Liver (tissue), 3 donors: Measurements from ENCODE around the gene EBF4.

Experiments used
- GABPA ChIP-seq, 2 donors: IDR thresholded peaks in 1 of 2; conservative IDR thresholded peaks in 1 of 2; 2 replicates each; pipeline ENCODE4 v1.6.1; 2016; ENCODE audit warnings: antibody characterized with exemption in 2 of 2, mild to moderate bottlenecking in 1 of 2, moderate library complexity in 1 of 2
- JUND ChIP-seq, 2 donors: IDR thresholded peaks; 2 replicates each; pipeline ENCODE4 v1.6.1; 2016; ENCODE audit warnings: antibody characterized with exemption in 2 of 2
- MAX ChIP-seq: IDR thresholded peaks from 2 replicates; pipeline ENCODE4 v1.6.1; 2016; ENCODE audit warnings: antibody characterized with exemption
- NR2F2 ChIP-seq: IDR thresholded peaks from 2 replicates; pipeline ENCODE4 v1.6.1; 2016; ENCODE audit warnings: antibody characterized with exemption
- RAD21 ChIP-seq, 2 donors: IDR thresholded peaks; 2 replicates each; pipeline ENCODE4 v1.6.1; 2016; ENCODE audit warnings: antibody characterized with exemption in 2 of 2, mild to moderate bottlenecking in 2 of 2
- SP1 ChIP-seq: IDR thresholded peaks from 2 replicates; pipeline ENCODE4 v1.6.1; 2018; ENCODE audit warnings: antibody characterized with exemption, mild to moderate bottlenecking
- TAF1 ChIP-seq: conservative IDR thresholded peaks from 2 replicates; pipeline ENCODE4 v1.6.1; 2016; ENCODE audit warnings: antibody characterized with exemption, mild to moderate bottlenecking
- YY1 ChIP-seq: IDR thresholded peaks from 2 replicates; pipeline ENCODE4 v1.6.1; 2016; ENCODE audit warnings: antibody characterized with exemption, mild to moderate bottlenecking
- TF ChIP-seq, protein P1 (sequence below): fragments of 150-350 bp; IDR thresholded peaks from 2 replicates; pipeline ENCODE4 v1.5.1; 2017; ENCODE audit warnings: improper control_type of control experiment, low read depth, low read length; ENCODE audit not compliant: missing input control
- donor health status: healthy.
- donor health status: healthy.

- TF ChIP-seq, protein P1, sequence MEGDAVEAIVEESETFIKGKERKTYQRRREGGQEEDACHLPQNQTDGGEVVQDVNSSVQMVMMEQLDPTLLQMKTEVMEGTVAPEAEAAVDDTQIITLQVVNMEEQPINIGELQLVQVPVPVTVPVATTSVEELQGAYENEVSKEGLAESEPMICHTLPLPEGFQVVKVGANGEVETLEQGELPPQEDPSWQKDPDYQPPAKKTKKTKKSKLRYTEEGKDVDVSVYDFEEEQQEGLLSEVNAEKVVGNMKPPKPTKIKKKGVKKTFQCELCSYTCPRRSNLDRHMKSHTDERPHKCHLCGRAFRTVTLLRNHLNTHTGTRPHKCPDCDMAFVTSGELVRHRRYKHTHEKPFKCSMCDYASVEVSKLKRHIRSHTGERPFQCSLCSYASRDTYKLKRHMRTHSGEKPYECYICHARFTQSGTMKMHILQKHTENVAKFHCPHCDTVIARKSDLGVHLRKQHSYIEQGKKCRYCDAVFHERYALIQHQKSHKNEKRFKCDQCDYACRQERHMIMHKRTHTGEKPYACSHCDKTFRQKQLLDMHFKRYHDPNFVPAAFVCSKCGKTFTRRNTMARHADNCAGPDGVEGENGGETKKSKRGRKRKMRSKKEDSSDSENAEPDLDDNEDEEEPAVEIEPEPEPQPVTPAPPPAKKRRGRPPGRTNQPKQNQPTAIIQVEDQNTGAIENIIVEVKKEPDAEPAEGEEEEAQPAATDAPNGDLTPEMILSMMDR, result no peak
- TF ChIP-seq NR2F2 (no peak), TAF1 (no peak), JUND (IDR thresholded peaks at IDR 0.05) (no peak), GABPA (IDR thresholded peaks at IDR 0.05 in 1 of 2, conservative IDR thresholded peaks at IDR 0.05 in 1 of 2) (no peak), MAX (no peak), YY1 (no peak), RAD21 (IDR thresholded peaks at IDR 0.05) (no peak), SP1 (no peak)
Observed at GRCh38 chr20:2747676-2748235, 55.2 kb downstream of the EBF4 start.
